ENCODE measurements around the gene SLC24A3.

Gene SLC24A3

DNA sequence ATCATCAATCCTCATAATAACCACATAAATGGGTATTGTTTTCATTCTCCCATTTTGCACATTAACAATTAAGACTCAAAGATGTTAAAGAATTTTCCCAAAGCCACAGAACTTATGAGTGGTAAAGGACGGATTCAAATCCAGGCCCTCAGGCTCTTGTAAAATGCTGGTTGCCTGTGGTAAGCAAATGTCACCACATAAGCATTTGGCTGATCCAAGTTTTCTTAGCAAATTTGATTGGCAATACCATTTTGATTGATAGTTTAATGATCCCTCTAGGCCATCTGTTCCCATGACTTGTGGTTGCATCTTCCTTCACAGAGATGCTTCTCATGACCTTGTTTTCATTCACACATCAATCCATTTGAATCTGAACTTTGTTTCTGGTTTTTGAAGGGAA is 293.6 kb downstream of the SLC24A3 start:
- Histone ChIP-seq H2BK5ac (ENCODE audit: low read length) (no peak overlapping the region), H3K4ac (ENCODE audit: low read depth, low read length) (no peak overlapping the region), H3K4me2 (ENCODE audit: low read length) (no peak overlapping the region), H3K4me3 (ENCODE audit: low read length) (no peak overlapping the region), H3K23ac (ENCODE audit: low read length) (no peak overlapping the region), H4K5ac (ENCODE audit: low read length) (no peak overlapping the region), H3K18ac (ENCODE audit: low read length) (no peak overlapping the region), H2AK5ac (ENCODE audit: low read length) (no peak overlapping the region), H3K79me1 (ENCODE audit: low read length) (no peaks in the 10 kb centered on the region), H2BK15ac (replicated peaks; ENCODE audit: low read depth) (no peak overlapping the region), H3K27me3 (ENCODE audit: insufficient read depth, low read length, poor library complexity) (no peaks in the 10 kb centered on the region), H3K36me3 (ENCODE audit: control insufficient read depth, insufficient read depth, low read length) (no peaks in the 10 kb centered on the region), H3K27ac (ENCODE audit: low read depth, low read length) (no peak overlapping the region), H3K56ac (ENCODE audit: low read length) (no peak overlapping the region), H3K4me1 (ENCODE audit: control insufficient read depth, low read depth, low read length) (no peaks in the 10 kb centered on the region), H3K9ac (ENCODE audit: low read length) (no peak overlapping the region), H4K8ac (ENCODE audit: low read depth, low read length) (no peak overlapping the region), H2BK120ac (ENCODE audit: low read depth, low read length) (no peak overlapping the region), H3K79me2 (ENCODE audit: control insufficient read depth, insufficient read depth, low read length) (no peaks in the 10 kb centered on the region)
- WGBS (ENCODE audit: extremely low coverage, insufficient coverage, low lambda C conversion rate), result no CpG with 5 or more reads among the region's 1 CpG
- no peak for DNase-seq

DNA sequence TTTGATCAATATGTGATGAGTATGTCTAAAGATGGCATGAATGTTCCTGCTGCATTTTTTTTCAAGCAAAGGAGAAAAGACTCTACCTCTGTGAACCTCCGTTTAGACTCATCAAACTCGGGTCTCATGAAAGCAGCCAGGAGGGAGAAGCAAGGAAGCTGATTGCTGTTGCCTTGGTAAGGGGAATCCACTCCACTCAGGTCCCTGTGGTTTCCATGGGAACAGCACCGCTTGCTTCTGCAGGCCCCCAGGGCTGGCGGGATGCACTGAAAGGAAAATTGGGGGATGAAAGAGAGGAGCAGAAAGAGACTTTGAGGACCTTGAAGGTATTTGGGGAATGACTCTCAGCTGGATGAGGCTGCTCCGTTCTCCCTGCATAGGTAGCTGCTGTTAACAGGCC is 296.0 kb downstream of the SLC24A3 start:
- Histone ChIP-seq H2AK5ac (ENCODE audit: low read length) (no peak overlapping the region), H3K9ac (ENCODE audit: low read length) (no peak overlapping the region), H2BK15ac (replicated peaks; ENCODE audit: low read depth) (no peak overlapping the region), H3K4me1 (ENCODE audit: control insufficient read depth, low read depth, low read length) (no peaks in the 10 kb centered on the region), H3K18ac (ENCODE audit: low read length) (no peak overlapping the region), H3K56ac (ENCODE audit: low read length) (no peak overlapping the region), H3K27me3 (ENCODE audit: insufficient read depth, low read length, poor library complexity) (no peaks in the 10 kb centered on the region), H3K79me2 (ENCODE audit: control insufficient read depth, insufficient read depth, low read length) (no peaks in the 10 kb centered on the region), H3K36me3 (ENCODE audit: control insufficient read depth, insufficient read depth, low read length) (no peaks in the 10 kb centered on the region), H2BK5ac (ENCODE audit: low read length) (no peak overlapping the region), H3K79me1 (ENCODE audit: low read length) (no peaks in the 10 kb centered on the region), H3K4me2 (ENCODE audit: low read length) (no peak overlapping the region), H2BK120ac (ENCODE audit: low read depth, low read length) (no peak overlapping the region), H3K4ac (ENCODE audit: low read depth, low read length) (no peak overlapping the region), H4K5ac (ENCODE audit: low read length) (no peak overlapping the region), H3K4me3 (ENCODE audit: low read length) (no peak overlapping the region), H4K8ac (ENCODE audit: low read depth, low read length) (no peak overlapping the region), H3K27ac (ENCODE audit: low read depth, low read length) (no peak overlapping the region), H3K23ac (ENCODE audit: low read length) (no peak overlapping the region)
- no CpG with 5 or more reads among the region's 5 CpGs for WGBS (ENCODE audit: extremely low coverage, insufficient coverage, low lambda C conversion rate)
- DNase-seq, result no peak

DNA sequence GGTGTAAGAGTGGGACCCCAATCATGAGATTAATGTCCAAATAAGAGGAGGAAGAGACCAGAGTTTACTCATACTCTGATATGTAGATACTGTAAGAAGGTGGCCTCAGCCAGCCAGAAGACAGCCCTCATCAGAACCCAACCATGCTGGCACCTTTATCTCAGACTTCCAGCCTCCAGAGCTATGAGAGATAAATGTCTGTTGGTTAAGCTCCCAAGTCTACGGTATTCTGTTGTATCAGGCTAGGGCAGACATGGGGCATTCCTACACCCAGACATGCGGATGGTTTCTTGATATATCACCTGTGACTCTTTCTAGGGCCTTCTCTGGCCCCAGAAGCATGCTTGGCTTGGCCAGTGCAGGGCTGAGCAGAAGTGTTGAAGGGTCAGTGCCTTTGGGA is 298.2 kb downstream of the SLC24A3 start:
- Histone ChIP-seq H3K79me1 (ENCODE audit: low read length) (no peaks in the 10 kb centered on the region), H3K9ac (ENCODE audit: low read length) (no peak overlapping the region), H3K4me3 (ENCODE audit: low read length) (no peak overlapping the region), H3K27me3 (ENCODE audit: insufficient read depth, low read length, poor library complexity) (no peaks in the 10 kb centered on the region), H3K4ac (ENCODE audit: low read depth, low read length) (no peak overlapping the region), H3K27ac (ENCODE audit: low read depth, low read length) (no peak overlapping the region), H2BK5ac (ENCODE audit: low read length) (no peak overlapping the region), H4K8ac (ENCODE audit: low read depth, low read length) (no peak overlapping the region), H3K4me2 (ENCODE audit: low read length) (no peak overlapping the region), H2BK120ac (ENCODE audit: low read depth, low read length) (no peak overlapping the region), H3K36me3 (ENCODE audit: control insufficient read depth, insufficient read depth, low read length) (no peaks in the 10 kb centered on the region), H3K56ac (ENCODE audit: low read length) (no peak overlapping the region), H2AK5ac (ENCODE audit: low read length) (no peak overlapping the region), H3K18ac (ENCODE audit: low read length) (no peak overlapping the region), H4K5ac (ENCODE audit: low read length) (no peak overlapping the region), H2BK15ac (replicated peaks; ENCODE audit: low read depth) (no peak overlapping the region), H3K4me1 (ENCODE audit: control insufficient read depth, low read depth, low read length) (no peaks in the 10 kb centered on the region), H3K79me2 (ENCODE audit: control insufficient read depth, insufficient read depth, low read length) (no peaks in the 10 kb centered on the region), H3K23ac (ENCODE audit: low read length) (no peak overlapping the region)
- no peak for DNase-seq
- no CpG with 5 or more reads among the region's 2 CpGs for WGBS (ENCODE audit: extremely low coverage, insufficient coverage, low lambda C conversion rate)

DNA sequence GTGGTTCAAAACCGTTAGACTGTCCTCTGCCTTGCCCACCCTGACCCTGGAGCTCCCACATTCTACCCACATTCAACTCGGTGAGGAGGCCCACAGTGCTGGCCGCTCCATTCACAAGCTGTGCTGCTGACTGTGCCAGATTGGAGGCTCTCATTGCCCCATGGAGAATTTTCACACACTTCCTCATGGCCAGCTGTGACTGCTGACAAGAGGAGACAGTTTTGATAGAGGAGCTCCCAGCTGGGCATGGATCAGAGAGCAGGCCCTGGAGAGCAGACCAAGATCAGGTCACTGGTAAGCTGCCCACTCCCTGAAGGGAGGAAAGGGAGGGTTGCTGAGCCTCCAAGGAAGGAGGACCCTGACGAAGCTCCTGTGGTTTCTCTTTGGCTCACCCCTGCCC is 299.5 kb downstream of the SLC24A3 start:
- Histone ChIP-seq H3K56ac (ENCODE audit: low read length) (no peak overlapping the region), H4K5ac (ENCODE audit: low read length) (no peak overlapping the region), H3K27ac (ENCODE audit: low read depth, low read length) (no peak overlapping the region), H3K79me1 (ENCODE audit: low read length) (no peaks in the 10 kb centered on the region), H2BK120ac (ENCODE audit: low read depth, low read length) (no peak overlapping the region), H3K79me2 (ENCODE audit: control insufficient read depth, insufficient read depth, low read length) (no peaks in the 10 kb centered on the region), H2BK5ac (ENCODE audit: low read length) (no peak overlapping the region), H3K4me2 (ENCODE audit: low read length) (no peak overlapping the region), H2AK5ac (ENCODE audit: low read length) (no peak overlapping the region), H3K9ac (ENCODE audit: low read length) (no peak overlapping the region), H4K8ac (ENCODE audit: low read depth, low read length) (no peak overlapping the region), H3K36me3 (ENCODE audit: control insufficient read depth, insufficient read depth, low read length) (no peaks in the 10 kb centered on the region), H3K4me3 (ENCODE audit: low read length) (no peak overlapping the region), H2BK15ac (replicated peaks; ENCODE audit: low read depth) (no peak overlapping the region), H3K4me1 (ENCODE audit: control insufficient read depth, low read depth, low read length) (no peaks in the 10 kb centered on the region), H3K27me3 (ENCODE audit: insufficient read depth, low read length, poor library complexity) (no peaks in the 10 kb centered on the region), H3K23ac (ENCODE audit: low read length) (no peak overlapping the region), H3K4ac (ENCODE audit: low read depth, low read length) (no peak overlapping the region), H3K18ac (ENCODE audit: low read length) (no peak overlapping the region)
- no peak for DNase-seq
- WGBS (ENCODE audit: extremely low coverage, insufficient coverage, low lambda C conversion rate), result no CpG with 5 or more reads among the region's 4 CpGs

DNA sequence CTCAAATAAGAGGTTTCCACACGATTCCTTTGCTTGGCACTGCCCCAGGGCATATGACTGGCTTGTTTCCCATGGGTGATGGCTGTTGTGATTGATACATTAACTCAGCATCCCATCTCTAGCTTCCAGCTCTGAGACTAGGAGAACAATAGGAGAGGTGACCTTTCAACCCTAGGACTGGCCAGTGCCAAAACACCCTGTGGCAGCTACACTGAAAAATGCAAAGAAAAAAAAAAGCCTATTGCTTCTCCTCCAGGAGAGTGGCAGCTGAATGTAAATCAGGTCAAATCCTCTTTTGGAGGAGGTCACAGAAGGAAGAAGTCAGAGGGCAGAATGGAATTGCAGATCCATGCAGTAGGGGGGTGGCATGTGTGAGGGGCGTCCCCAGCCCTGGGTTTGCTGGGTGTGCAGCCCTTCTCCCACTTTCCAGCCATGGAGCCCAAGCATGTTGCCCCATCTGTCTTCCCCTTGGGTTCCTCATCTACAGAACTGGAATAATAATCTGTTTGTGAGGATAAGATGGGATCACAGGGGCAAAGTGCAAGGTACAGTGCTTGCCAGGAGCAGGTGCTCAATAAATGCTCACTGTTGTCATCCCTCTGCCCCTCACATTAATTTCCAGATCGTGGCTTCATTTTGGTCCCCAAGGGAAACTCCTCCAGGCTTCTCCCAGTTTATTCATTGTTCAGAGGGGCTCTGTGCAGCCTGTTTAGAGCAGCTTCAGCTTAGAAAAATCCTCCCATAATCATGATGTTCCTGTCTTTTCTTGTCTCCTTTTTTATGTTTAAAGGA is 300.6 kb downstream of the SLC24A3 start:
- H3K27ac ChIP-seq (ENCODE audit: low read depth, low read length), result no peak overlapping the region
- WGBS (ENCODE audit: extremely low coverage, insufficient coverage, low lambda C conversion rate), result no CpG with 5 or more reads among the region's 3 CpGs
- H3K79me1 ChIP-seq (ENCODE audit: low read length), result no peaks in the 10 kb centered on the region

GRCh38 chr20:19515074-19515473 is 302.6 kb downstream of the SLC24A3 start:
- H3K27me3 ChIP-seq (ENCODE audit: insufficient read depth, low read length, poor library complexity), result no peaks in the 10 kb centered on the region
- H3K4ac ChIP-seq (ENCODE audit: low read depth, low read length), result no peak overlapping the region
- no peak overlapping the region for H3K56ac ChIP-seq (ENCODE audit: low read length)
- no peak overlapping the region for H4K5ac ChIP-seq (ENCODE audit: low read length)
- no peak overlapping the region for H3K9ac ChIP-seq (ENCODE audit: low read length)
- H2BK15ac ChIP-seq (replicated peaks; ENCODE audit: low read depth), result no peak overlapping the region
- no peak overlapping the region for H2BK120ac ChIP-seq (ENCODE audit: low read depth, low read length)
- H3K23ac ChIP-seq (ENCODE audit: low read length), result no peak overlapping the region
- H3K27ac ChIP-seq (ENCODE audit: low read depth, low read length), result no peak overlapping the region
- H4K8ac ChIP-seq (ENCODE audit: low read depth, low read length), result no peak overlapping the region
- no peak overlapping the region for H3K4me3 ChIP-seq (ENCODE audit: low read length)
- no peaks in the 10 kb centered on the region for H3K4me1 ChIP-seq (ENCODE audit: control insufficient read depth, low read depth, low read length)
- no peaks in the 10 kb centered on the region for H3K36me3 ChIP-seq (ENCODE audit: control insufficient read depth, insufficient read depth, low read length)
- no peak overlapping the region for H2BK5ac ChIP-seq (ENCODE audit: low read length)
- no peak for DNase-seq
- no peak overlapping the region for H3K18ac ChIP-seq (ENCODE audit: low read length)
- H2AK5ac ChIP-seq (ENCODE audit: low read length), result no peak overlapping the region
- H3K4me2 ChIP-seq (ENCODE audit: low read length), result no peak overlapping the region
- no peaks in the 10 kb centered on the region for H3K79me2 ChIP-seq (ENCODE audit: control insufficient read depth, insufficient read depth, low read length)
- H3K79me1 ChIP-seq (ENCODE audit: low read length), result no peaks in the 10 kb centered on the region
- no CpG with 5 or more reads among the region's 6 CpGs for WGBS (ENCODE audit: extremely low coverage, insufficient coverage, low lambda C conversion rate)

More for the DNA sequence above, 300.6 kb downstream of the SLC24A3 start:
- no peaks in the 10 kb centered on the region for H3K27me3 ChIP-seq (ENCODE audit: insufficient read depth, low read length, poor library complexity)
- no peak overlapping the region for H3K18ac ChIP-seq (ENCODE audit: low read length)
- H3K79me2 ChIP-seq (ENCODE audit: control insufficient read depth, insufficient read depth, low read length), result no peaks in the 10 kb centered on the region
- no peak overlapping the region for H3K4me2 ChIP-seq (ENCODE audit: low read length)
- no peak overlapping the region for H4K5ac ChIP-seq (ENCODE audit: low read length)
- no peak overlapping the region for H2AK5ac ChIP-seq (ENCODE audit: low read length)
- H3K56ac ChIP-seq (ENCODE audit: low read length), result no peak overlapping the region
- no peak overlapping the region for H2BK5ac ChIP-seq (ENCODE audit: low read length)
- no peak overlapping the region for H3K4ac ChIP-seq (ENCODE audit: low read depth, low read length)
- H3K36me3 ChIP-seq (ENCODE audit: control insufficient read depth, insufficient read depth, low read length), result no peaks in the 10 kb centered on the region
- H2BK120ac ChIP-seq (ENCODE audit: low read depth, low read length), result no peak overlapping the region
- H3K4me1 ChIP-seq (ENCODE audit: control insufficient read depth, low read depth, low read length), result no peaks in the 10 kb centered on the region
- H2BK15ac ChIP-seq (replicated peaks; ENCODE audit: low read depth), result no peak overlapping the region
- H3K23ac ChIP-seq (ENCODE audit: low read length), result no peak overlapping the region
- no peak overlapping the region for H4K8ac ChIP-seq (ENCODE audit: low read depth, low read length)
- no peak for DNase-seq
- H3K4me3 ChIP-seq (ENCODE audit: low read length), result no peak overlapping the region
- H3K9ac ChIP-seq (ENCODE audit: low read length), result no peak overlapping the region

All from mesendoderm (in vitro differentiated cells).